ENCODE data around the gene ECE2.

ECE2 gene

GRCh38 chr3:184315871-184316661, 40.2 kb downstream of the ECE2 start:
- no peak for DNase-seq

DNA sequence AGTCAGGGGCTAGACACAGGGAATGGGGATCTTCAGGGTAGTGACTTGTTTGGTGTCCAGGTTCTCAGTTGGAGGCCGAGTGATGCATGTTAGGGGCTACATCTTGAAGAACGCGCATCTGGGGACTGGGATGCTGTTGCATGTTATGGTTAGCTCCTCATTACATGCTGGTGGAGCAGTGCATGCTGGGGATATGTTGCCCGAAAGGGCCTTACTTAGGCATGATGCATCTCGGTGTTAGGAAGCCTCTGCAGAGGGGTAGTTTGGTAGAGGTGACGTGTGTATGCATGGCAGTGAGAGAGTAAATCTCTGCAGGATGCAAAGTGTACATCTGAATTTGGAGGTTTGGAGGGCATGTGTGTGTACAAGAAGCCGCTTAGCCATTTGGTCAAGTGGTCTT, 41.0 kb downstream of the ECE2 start:
- no peak for DNase-seq

GRCh38 chr3:184317201-184317600, 41.4 kb downstream of the ECE2 start:
- no peak for DNase-seq

DNA sequence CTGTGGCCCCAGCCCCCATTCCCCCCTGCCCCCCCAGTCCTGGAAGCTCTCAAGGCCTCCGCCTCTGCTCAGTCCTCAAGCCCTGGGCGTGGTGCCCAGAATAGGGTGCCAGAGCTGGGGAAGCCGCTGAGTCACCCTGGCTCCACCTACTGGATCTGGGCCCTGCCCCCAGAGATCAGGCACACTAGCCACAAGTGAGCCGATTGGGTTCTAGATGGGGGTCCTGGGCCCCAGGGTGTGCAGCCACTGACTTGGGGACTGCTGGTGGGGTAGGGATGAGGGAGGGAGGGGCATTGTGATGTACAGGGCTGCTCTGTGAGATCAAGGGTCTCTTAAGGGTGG, 44.3 kb downstream of the ECE2 start:
- DNase-seq = peak; percentile 95 to 98

- no peak for DNase-seq
These were observed 45.8 kb downstream of the ECE2 start for GRCh38 chr3:184321666-184322065.

DNA sequence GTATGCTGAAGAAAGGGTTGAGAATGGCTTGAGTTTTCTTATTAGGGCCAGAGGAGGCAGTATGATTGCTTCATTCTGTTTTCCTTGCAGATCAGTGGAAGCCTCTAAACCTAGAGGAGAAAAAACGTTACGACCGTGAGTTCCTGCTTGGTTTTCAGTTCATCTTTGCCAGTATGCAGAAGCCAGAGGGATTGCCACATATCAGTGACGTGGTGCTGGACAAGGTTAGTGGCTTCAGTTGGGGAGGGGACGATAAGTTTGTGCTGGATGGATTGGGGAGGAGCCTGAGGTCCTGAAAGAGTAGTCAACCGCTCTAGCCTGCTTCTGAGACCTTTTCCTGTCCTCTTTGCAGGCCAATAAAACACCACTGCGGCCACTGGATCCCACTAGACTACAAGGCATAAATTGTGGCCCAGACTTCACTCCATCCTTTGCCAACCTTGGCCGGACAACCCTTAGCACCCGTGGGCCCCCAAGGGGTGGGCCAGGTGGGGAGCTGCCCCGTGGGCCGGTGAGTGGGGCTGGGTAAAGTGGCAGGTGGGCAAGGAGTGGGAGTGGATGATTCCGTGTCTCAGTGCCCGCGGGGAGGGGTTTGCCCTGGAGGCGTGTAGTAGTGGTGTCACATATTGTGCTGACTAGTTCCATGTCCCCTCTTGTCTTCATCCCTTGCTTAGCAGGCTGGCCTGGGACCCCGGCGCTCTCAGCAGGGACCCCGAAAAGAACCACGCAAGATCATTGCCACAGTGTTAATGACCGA, 47.1 kb downstream of the ECE2 start:
- DNase-seq = no peak

- no peak for DNase-seq
These were observed 47.9 kb downstream of the ECE2 start for GRCh38 chr3:184323696-184324095.

- DNase-seq = no peak
These were observed 49.4 kb downstream of the ECE2 start for GRCh38 chr3:184325269-184325668.

DNA sequence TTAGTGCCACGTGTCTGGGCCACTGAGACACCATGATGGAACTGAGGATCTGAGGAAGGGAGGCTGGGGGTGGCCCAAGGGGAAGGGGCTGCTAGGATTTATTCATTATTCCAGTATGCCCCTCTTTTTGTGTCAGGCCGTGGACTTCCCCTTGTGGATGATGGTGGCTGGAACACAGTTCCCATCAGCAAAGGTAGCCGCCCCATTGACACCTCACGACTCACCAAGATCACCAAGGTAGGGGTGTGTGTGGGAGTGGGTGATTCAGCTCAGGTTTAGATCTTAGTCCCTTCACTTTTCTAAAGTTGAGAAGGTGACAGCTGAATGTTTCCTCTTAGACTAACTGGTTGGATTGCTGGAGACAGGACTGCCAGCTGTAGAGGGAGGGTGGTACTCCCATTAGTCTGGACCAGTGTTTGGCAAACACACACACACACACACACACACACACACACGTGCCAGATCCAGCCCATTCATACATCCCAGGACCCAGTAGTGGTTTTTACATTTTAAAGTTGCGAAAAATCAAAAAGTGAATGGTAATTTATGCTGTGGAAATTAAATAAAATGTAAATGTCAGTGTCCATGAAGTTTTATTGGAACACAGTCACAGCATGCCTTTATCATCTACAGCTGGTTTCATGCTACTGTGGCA, 50.0 kb downstream of the ECE2 start:
- no peak for DNase-seq

DNA sequence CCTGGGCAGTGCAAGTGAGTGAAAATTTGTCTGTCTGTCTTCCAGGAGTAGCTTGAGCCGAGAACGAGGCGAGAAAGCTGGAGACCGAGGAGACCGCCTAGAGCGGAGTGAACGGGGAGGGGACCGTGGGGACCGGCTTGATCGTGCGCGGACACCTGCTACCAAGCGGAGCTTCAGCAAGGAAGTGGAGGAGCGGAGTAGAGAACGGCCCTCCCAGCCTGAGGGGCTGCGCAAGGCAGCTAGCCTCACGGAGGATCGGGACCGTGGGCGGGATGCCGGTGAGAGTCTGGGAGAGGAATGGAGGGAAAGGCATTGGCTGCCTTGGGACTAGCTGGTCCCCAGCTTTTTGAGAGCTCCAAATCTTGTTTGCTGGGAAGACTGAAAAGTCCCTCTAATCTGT, 51.3 kb downstream of the ECE2 start:
- no peak for DNase-seq

- no peak for DNase-seq
These were observed 52.7 kb downstream of the ECE2 start for GRCh38 chr3:184328516-184328915.

GRCh38 chr3:184332370-184333090, 56.7 kb downstream of the ECE2 start:
- no peak for DNase-seq

- DNase-seq = no peak
These were observed 57.4 kb downstream of the ECE2 start for GRCh38 chr3:184333190-184333589.

DNA sequence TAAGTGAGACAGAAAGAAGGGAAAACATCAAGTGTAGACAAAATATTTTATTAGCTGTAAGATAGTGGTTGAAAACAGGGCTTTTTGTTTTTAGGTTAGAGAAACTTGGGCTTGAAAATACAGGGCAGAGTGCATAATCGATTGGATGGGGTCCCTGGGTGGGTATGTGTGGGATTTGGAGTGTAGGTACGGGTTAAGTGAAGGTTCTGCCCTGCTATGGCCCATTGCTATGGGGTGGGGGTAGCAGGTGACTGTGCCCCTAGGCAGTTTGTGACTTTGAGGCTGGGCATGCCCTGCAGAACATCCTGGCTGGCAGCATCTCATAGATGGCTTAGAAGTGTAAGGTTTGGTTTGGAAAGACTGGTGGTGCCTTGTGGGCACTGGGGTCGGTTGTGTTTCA, 57.9 kb downstream of the ECE2 start:
- no peak for DNase-seq

GRCh38 chr3:184334470-184335158, 58.8 kb downstream of the ECE2 start:
- DNase-seq = no peak

GRCh38 chr3:184335291-184335660, 59.5 kb downstream of the ECE2 start:
- DNase-seq = peak in 1 of 2 experiments; percentile 47

GRCh38 chr3:184335661-184336546, 60.1 kb downstream of the ECE2 start:
- peak; percentile 70 to 88 for DNase-seq

DNA sequence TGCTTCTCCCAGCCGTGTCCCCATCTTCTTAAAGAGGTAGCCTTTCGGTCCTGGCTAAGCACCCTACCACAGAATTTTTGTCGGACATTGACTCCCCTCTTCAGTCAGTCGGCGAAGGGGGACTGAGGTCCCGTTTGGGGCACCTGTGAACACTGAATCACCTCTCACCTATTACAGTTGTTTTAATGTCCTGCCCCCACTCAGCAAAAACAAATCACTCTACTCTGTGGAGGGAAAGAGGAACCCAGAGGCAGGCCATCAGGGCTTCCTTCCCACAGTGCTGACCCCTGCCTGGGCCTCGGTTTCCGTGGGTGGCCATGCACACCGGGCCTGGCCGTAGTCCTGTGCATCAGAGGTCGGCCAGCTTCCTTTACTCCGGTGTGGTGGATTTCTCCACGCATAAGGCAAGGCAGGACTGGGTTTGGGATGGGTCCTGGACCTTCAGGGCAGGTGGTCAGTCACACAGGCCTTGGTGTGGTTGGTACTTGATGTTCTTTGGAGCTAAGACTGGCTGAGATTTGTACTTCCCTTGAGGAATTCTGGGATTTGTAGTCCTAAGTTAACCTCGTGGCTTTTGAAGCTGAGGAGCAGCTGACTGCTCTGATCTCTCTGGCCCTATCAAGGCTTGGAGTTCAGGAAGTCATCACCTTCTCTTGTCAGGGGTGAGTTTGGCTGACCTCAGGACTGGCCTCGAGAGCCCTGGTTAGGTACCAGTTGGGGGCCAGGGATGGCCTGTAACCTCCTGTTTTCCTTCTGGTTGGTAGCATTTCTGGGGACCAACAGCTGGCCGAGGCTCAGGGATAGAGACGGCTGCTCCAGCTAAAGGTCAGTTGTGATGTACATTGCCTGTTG, 61.0 kb downstream of the ECE2 start:
- DNase-seq = peak; percentile 42 to 68

GRCh38 chr3:184337399-184337714, 61.5 kb downstream of the ECE2 start, which contains the start of gene FAM131A:
TSS of gene FAM131A (plus strand) at chr3:184337600. CDS start at chr3:184337631, 31 bp downstream.
- DNase-seq = peak; percentile 28 to 74

DNA sequence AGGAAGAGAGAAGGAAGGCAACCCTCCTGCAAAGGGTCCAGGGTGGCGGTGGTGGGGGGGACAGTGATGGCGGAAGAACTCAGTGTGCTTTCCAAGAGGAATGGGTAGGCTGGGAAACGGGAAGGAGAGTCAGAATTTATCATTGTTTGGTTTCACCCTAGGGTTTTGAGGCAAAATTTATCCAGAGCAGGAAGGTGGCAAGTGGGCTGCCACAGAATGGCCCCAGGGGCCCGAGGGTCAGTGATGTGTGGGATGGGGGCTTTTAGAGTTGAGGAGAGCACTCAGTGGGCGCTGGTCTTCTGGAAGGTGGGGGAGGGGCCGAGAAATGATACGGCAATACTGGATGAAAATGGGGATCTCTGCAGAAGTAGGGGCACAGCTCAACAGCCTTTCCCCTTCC, 62.2 kb downstream of the ECE2 start:
- no peak for DNase-seq

- peak; percentile 24 to 82 for DNase-seq
These were observed 62.7 kb downstream of the ECE2 start for GRCh38 chr3:184338511-184338945.
